ENCODE results near the gene GRID1. TPM values are rescaled to one million over a fixed set of nuclear protein-coding genes. Genes with fewer than 3 reads are reported as not detected.

GRID1 gene
- total RNA-seq, 1 experiment from 2014 or later, result 5.6 TPM

DNA sequence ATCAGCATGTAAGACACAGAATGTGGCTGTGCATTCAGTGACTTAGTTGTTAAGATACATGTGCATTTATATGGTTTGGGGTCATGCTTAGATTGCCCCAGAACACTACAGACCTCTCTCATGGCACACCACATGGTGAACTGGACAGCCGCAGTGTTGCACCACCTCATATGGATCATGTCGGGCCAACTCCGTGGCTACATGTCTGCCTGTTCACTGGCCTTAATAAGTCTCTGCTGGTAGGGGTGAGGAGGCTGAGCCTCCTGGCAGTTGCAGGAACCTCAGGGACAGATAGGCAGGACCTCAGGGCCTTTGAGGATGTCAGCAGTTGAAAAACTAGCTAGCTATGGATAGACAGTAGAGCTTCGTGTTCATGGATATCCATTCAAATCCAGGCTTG lies 751.0 kb downstream of the GRID1 start:
- DNase-seq (ENCODE audit: low read depth, low spot score), result no peak
- intact Hi-C loops (cut with micrococcal nuclease), result no loop called here
- no peaks in the 10 kb centered on the region for H3K9me3 ChIP-seq (ENCODE audit: control insufficient read depth in 1 of 2, insufficient read depth in 1 of 2, low read depth in 1 of 2, low read length in 2 of 2)
- ChIA-PET POLR2A (interaction anchor here (0.6 kb wide), 1 partner anchor 1362 kb away, joined by 3 read pairs; no protein-coding TSS in a partner anchor), CTCF (no interaction called here), RAD21 (ENCODE audit: low non-redundant PET in 1 of 2, low total read pairs in 2 of 2, uncharacterized antibody in 2 of 2, unreplicated experiment in 2 of 2) (no interaction called here)
- no peak overlapping the region for H3K4me2 ChIP-seq (ENCODE audit: low read length)
- no peaks in the 10 kb centered on the region for H3K36me3 ChIP-seq (ENCODE audit: control insufficient read depth in 1 of 2, insufficient read depth in 2 of 2, low read length in 2 of 2)
- H3K4me3 ChIP-seq (replicated peaks in 1 of 2; ENCODE audit: low read depth in 1 of 2, low read length in 2 of 2), result no peak overlapping the region
- H3K9me2 ChIP-seq (ENCODE audit: insufficient read depth), result no peaks in the 10 kb centered on the region
- H3K9ac ChIP-seq (ENCODE audit: low read length), result no peak overlapping the region
- no peak overlapping the region for H2AFZ ChIP-seq (ENCODE audit: low read depth, low read length, poor library complexity, severe bottlenecking)
- BruUV-seq (replicated peaks), result no TSS peak
- H3K4me1 ChIP-seq (ENCODE audit: control insufficient read depth in 1 of 2, insufficient read depth in 2 of 2, low read length in 2 of 2), result no peaks in the 10 kb centered on the region; a peak in 1 of 4 replicates
- no peak overlapping the region for H3K27ac ChIP-seq (ENCODE audit: low read depth, low read length)
- no peaks in the 10 kb centered on the region for H3K27me3 ChIP-seq (ENCODE audit: insufficient read depth, low read length)
- no peaks in the 10 kb centered on the region for H3K79me2 ChIP-seq (ENCODE audit: insufficient read depth, low read length)
- no peaks in the 10 kb centered on the region for H4K20me1 ChIP-seq (ENCODE audit: insufficient read depth)
- no peak for TF ChIP-seq SIN3A (IDR thresholded peaks at IDR 0.05; ENCODE audit: low read depth)
- TF ChIP-seq, protein P1, sequence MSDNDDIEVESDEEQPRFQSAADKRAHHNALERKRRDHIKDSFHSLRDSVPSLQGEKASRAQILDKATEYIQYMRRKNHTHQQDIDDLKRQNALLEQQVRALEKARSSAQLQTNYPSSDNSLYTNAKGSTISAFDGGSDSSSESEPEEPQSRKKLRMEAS (IDR thresholded peaks at IDR 0.05), result no peak
- no peak for ATAC-seq

DNA sequence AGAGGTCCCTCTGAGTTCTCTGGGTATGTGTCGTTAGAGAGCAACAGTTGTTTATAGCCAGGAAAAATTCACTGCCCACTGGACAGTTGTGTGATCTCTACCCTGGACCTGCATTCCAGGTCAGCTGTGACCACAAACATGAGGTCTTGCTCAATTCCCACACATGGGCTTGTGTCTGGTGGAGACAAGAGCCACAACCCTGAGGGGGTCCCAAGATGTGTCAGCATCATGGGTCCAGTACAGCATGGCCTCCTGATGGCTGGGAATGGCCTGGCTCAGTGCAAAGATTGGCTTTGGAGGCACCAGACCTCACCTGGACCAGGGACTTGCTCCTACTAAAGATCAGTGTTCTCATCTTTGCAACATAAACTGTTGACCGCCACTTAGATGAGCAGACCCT lies 751.6 kb downstream of the GRID1 start:
- H3K9me3 ChIP-seq (ENCODE audit: control insufficient read depth in 1 of 2, insufficient read depth in 1 of 2, low read depth in 1 of 2, low read length in 2 of 2), result no peaks in the 10 kb centered on the region
- intact Hi-C loops (cut with micrococcal nuclease), result no loop called here
- no peak for TF ChIP-seq ZFX (IDR thresholded peaks at IDR 0.05)
- TF ChIP-seq YY1 (IDR thresholded peaks at IDR 0.05; ENCODE audit: extremely low read depth, insufficient replicate concordance, low read depth, low read length), result no peak
- TF ChIP-seq, protein P2, sequence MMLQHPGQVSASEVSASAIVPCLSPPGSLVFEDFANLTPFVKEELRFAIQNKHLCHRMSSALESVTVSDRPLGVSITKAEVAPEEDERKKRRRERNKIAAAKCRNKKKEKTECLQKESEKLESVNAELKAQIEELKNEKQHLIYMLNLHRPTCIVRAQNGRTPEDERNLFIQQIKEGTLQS (IDR thresholded peaks at IDR 0.05), result no peak
- TF ChIP-seq CEBPB (IDR thresholded peaks at IDR 0.05; ENCODE audit: low read depth), result no peak
- TF ChIP-seq POLR2A (IDR thresholded peaks at IDR 0.05; ENCODE audit: borderline replicate concordance, extremely low read depth, insufficient read depth, insufficient read length), result no peak
- TF ChIP-seq RAD21 (IDR thresholded peaks at IDR 0.05; ENCODE audit: low read depth), result no peak
- no peak for TF ChIP-seq SIN3A (IDR thresholded peaks at IDR 0.05; ENCODE audit: low read depth)
- TF ChIP-seq SRF (IDR thresholded peaks at IDR 0.05; ENCODE audit: low read depth), result no peak
- TF ChIP-seq, protein P3, sequence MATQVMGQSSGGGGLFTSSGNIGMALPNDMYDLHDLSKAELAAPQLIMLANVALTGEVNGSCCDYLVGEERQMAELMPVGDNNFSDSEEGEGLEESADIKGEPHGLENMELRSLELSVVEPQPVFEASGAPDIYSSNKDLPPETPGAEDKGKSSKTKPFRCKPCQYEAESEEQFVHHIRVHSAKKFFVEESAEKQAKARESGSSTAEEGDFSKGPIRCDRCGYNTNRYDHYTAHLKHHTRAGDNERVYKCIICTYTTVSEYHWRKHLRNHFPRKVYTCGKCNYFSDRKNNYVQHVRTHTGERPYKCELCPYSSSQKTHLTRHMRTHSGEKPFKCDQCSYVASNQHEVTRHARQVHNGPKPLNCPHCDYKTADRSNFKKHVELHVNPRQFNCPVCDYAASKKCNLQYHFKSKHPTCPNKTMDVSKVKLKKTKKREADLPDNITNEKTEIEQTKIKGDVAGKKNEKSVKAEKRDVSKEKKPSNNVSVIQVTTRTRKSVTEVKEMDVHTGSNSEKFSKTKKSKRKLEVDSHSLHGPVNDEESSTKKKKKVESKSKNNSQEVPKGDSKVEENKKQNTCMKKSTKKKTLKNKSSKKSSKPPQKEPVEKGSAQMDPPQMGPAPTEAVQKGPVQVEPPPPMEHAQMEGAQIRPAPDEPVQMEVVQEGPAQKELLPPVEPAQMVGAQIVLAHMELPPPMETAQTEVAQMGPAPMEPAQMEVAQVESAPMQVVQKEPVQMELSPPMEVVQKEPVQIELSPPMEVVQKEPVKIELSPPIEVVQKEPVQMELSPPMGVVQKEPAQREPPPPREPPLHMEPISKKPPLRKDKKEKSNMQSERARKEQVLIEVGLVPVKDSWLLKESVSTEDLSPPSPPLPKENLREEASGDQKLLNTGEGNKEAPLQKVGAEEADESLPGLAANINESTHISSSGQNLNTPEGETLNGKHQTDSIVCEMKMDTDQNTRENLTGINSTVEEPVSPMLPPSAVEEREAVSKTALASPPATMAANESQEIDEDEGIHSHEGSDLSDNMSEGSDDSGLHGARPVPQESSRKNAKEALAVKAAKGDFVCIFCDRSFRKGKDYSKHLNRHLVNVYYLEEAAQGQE (IDR thresholded peaks at IDR 0.05; ENCODE audit: low read depth), result no peak
- TF ChIP-seq, protein P1 (IDR thresholded peaks at IDR 0.05), result no peak
- TF ChIP-seq, protein P4, sequence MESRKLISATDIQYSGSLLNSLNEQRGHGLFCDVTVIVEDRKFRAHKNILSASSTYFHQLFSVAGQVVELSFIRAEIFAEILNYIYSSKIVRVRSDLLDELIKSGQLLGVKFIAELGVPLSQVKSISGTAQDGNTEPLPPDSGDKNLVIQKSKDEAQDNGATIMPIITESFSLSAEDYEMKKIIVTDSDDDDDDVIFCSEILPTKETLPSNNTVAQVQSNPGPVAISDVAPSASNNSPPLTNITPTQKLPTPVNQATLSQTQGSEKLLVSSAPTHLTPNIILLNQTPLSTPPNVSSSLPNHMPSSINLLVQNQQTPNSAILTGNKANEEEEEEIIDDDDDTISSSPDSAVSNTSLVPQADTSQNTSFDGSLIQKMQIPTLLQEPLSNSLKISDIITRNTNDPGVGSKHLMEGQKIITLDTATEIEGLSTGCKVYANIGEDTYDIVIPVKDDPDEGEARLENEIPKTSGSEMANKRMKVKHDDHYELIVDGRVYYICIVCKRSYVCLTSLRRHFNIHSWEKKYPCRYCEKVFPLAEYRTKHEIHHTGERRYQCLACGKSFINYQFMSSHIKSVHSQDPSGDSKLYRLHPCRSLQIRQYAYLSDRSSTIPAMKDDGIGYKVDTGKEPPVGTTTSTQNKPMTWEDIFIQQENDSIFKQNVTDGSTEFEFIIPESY (IDR thresholded peaks at IDR 0.05; ENCODE audit: extremely low read depth, insufficient replicate concordance, low read length), result no peak
- TF ChIP-seq FOSL1 (IDR thresholded peaks at IDR 0.05; ENCODE audit: low read depth), result no peak
- H3K36me3 ChIP-seq (ENCODE audit: control insufficient read depth in 1 of 2, insufficient read depth in 2 of 2, low read length in 2 of 2), result no peaks in the 10 kb centered on the region
- ATAC-seq (no peak), DNase-seq (ENCODE audit: low read depth, low spot score) (no peak)
- H3K4me3 ChIP-seq (replicated peaks in 1 of 2; ENCODE audit: low read depth in 1 of 2, low read length in 2 of 2), result no peak overlapping the region
- RAD21 ChIA-PET (ENCODE audit: low non-redundant PET in 1 of 2, low total read pairs in 2 of 2, uncharacterized antibody in 2 of 2, unreplicated experiment in 2 of 2), result no interaction called here
- no peaks in the 10 kb centered on the region for H3K9me2 ChIP-seq (ENCODE audit: insufficient read depth)
- no peaks in the 10 kb centered on the region; a peak in 1 of 4 replicates for H3K4me1 ChIP-seq (ENCODE audit: control insufficient read depth in 1 of 2, insufficient read depth in 2 of 2, low read length in 2 of 2)
- BruUV-seq (replicated peaks), result no TSS peak
- no peak overlapping the region for H2AFZ ChIP-seq (ENCODE audit: low read depth, low read length, poor library complexity, severe bottlenecking)
- H3K27me3 ChIP-seq (ENCODE audit: insufficient read depth, low read length), result no peaks in the 10 kb centered on the region
- no peak overlapping the region for H3K9ac ChIP-seq (ENCODE audit: low read length)
- no peak overlapping the region for H3K27ac ChIP-seq (ENCODE audit: low read depth, low read length)
- POLR2A ChIA-PET, result no interaction called here
- CTCF ChIA-PET, result no interaction called here
- H3K4me2 ChIP-seq (ENCODE audit: low read length), result no peak overlapping the region
- no peaks in the 10 kb centered on the region for H4K20me1 ChIP-seq (ENCODE audit: insufficient read depth)
- no peaks in the 10 kb centered on the region for H3K79me2 ChIP-seq (ENCODE audit: insufficient read depth, low read length)

Data from HCT116 (cell line).